NCI-H345 (cell line): ENCODE measurements around the gene PPP2R2B.

Experiments
- DNase-seq: peaks from one replicate; lab custom pipeline; 2025; lab: John Stamatoyannopoulos, UW

PPP2R2B gene

GRCh38 chr5:146548781-146549449 is 329.6 kb downstream of the PPP2R2B start:
- no peak for DNase-seq

GRCh38 chr5:146544232-146544631 is 334.3 kb downstream of the PPP2R2B start:
- no peak for DNase-seq

GRCh38 chr5:146541958-146542849 is 336.4 kb downstream of the PPP2R2B start:
- peak; percentile 75 for DNase-seq

- no peak for DNase-seq
Measured at GRCh38 chr5:146540414-146540813, 338.1 kb downstream of the PPP2R2B start.

- DNase-seq, result no peak
Measured at GRCh38 chr5:146539973-146540372, 338.6 kb downstream of the PPP2R2B start.

GRCh38 chr5:146538432-146538831 is 340.1 kb downstream of the PPP2R2B start:
- DNase-seq, result no peak

- DNase-seq, result no peak
Measured at GRCh38 chr5:146533882-146534281, 344.7 kb downstream of the PPP2R2B start.

- DNase-seq, result peak; percentile 84
Measured at GRCh38 chr5:146533260-146533857, 345.2 kb downstream of the PPP2R2B start.
